Measurements from ENCODE around the gene ATXN1. TPM values are rescaled to one million over a fixed set of nuclear protein-coding genes. Genes with fewer than 3 reads are reported as not detected.

Gene ATXN1
- total RNA-seq, 1 donor, result 45.3 TPM

DNA sequence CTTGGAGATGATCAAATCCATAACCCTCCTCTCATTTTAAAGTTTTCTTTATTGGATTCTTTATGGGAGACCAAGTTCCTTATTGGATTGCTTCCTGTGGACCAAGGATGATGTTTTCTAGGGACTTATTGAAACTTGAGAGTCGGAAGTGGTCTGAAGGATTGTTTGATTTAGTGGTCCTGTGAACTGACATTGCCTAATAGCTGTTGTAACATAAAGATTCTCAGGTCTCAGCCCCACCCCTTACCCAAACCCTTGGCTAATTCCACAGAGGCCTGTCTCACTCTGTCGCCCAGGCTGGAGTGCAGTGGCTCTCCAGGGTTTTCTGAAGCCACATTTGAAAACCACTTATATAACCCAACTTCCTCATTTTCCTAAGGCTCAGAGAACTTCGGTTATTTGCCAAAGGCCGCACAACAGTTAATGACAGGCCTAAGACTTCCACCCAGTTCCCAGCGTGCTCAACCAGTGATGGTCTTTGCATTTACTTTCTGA lies 77.0 kb downstream of the ATXN1 start:
- TF ChIP-seq, protein P1, sequence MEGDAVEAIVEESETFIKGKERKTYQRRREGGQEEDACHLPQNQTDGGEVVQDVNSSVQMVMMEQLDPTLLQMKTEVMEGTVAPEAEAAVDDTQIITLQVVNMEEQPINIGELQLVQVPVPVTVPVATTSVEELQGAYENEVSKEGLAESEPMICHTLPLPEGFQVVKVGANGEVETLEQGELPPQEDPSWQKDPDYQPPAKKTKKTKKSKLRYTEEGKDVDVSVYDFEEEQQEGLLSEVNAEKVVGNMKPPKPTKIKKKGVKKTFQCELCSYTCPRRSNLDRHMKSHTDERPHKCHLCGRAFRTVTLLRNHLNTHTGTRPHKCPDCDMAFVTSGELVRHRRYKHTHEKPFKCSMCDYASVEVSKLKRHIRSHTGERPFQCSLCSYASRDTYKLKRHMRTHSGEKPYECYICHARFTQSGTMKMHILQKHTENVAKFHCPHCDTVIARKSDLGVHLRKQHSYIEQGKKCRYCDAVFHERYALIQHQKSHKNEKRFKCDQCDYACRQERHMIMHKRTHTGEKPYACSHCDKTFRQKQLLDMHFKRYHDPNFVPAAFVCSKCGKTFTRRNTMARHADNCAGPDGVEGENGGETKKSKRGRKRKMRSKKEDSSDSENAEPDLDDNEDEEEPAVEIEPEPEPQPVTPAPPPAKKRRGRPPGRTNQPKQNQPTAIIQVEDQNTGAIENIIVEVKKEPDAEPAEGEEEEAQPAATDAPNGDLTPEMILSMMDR (IDR thresholded peaks at IDR 0.05; ENCODE audit: insufficient read depth, low read depth, low read length), result no peak
- DNase-seq (ENCODE audit: low read depth), result peak; percentile 73
- H3K4me3 ChIP-seq (ENCODE audit: low read depth, low read length), result no peak overlapping the region

- TF ChIP-seq, protein P1 (IDR thresholded peaks at IDR 0.05; ENCODE audit: insufficient read depth, low read depth, low read length), result no peak
- peak; percentile 81 for DNase-seq (ENCODE audit: low read depth)
- H3K4me3 ChIP-seq (ENCODE audit: low read depth, low read length), result no peak overlapping the region
Measured at GRCh38 chr6:16683641-16684194, 77.5 kb downstream of the ATXN1 start.

DNA sequence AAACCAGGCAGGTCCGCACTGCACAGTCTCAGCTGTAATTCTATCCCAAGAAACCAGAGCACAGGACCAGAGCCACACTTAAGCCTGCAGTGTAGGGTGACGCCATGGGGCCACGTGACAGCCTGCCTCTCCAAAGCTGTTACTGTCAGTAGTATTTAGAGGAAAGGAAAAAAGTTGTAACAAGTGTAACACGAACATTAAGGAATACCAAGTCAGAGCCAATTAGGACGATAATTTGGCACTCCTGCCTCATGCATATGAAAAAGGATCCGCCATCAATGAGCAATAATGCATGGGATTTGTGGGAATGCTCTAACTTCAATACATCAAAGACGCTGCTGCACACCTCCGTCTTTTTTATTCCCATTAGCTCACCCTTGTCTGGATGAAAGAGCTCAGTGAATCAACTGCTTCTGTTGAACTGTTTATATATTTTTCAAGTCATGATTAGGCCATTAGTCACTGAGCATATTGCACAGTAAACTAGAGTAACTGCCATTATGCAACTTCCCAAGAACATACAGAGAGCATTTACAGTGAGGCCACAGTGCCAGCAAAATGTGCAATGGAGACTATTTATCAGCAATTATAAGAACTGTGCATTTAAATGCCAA lies 79.9 kb downstream of the ATXN1 start:
- TF ChIP-seq, protein P1 (IDR thresholded peaks at IDR 0.05; ENCODE audit: insufficient read depth, low read depth, low read length), result no peak
- peak; percentile 97 for DNase-seq (ENCODE audit: low read depth)
- no peak overlapping the region for H3K4me3 ChIP-seq (ENCODE audit: low read depth, low read length)

DNA sequence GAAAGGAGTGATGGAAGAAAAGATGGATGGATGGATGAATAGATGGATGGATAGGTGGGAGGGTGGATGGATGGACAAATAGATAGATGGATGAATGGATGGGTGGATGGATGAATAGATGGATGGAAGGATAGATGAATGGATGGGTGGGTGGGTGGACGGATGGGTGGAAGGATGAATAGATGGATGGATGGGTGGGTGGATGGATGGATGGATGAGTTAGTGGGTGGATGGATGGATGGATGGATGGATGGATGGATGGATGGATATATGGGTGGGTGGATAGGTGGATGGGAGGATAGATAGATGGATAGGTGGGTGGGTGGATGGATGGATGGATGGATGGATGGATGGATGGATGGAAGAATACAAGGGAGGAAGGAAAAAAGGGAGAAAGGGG lies 82.2 kb downstream of the ATXN1 start:
- no peak overlapping the region for H3K4me3 ChIP-seq (ENCODE audit: low read depth, low read length)
- TF ChIP-seq, protein P1 (IDR thresholded peaks at IDR 0.05; ENCODE audit: insufficient read depth, low read depth, low read length), result no peak
- no peak for DNase-seq (ENCODE audit: low read depth)

DNA sequence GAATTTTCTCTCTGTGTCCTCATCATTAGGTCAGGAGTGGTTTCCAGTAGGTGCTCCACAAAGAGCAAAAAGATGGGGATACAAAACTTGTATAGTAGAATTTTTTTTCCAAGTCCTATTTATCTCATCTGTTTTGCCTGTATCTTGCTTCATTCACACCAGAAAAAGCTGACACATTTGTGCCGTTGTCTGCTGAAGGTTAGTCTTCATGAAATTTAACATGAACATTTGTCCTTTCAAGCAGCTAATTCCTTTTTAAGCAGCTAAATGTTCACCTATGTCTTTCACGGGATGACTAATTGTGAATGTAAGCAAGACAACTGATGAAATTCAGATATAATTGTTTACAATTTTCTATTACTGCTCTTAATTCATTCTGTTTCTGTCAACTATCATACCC lies 83.8 kb downstream of the ATXN1 start:
- no peak for DNase-seq (ENCODE audit: low read depth)
- peak overlapping the region; percentile 17 for H3K4me3 ChIP-seq (ENCODE audit: low read depth, low read length)
- TF ChIP-seq, protein P1 (IDR thresholded peaks at IDR 0.05; ENCODE audit: insufficient read depth, low read depth, low read length), result no peak

DNA sequence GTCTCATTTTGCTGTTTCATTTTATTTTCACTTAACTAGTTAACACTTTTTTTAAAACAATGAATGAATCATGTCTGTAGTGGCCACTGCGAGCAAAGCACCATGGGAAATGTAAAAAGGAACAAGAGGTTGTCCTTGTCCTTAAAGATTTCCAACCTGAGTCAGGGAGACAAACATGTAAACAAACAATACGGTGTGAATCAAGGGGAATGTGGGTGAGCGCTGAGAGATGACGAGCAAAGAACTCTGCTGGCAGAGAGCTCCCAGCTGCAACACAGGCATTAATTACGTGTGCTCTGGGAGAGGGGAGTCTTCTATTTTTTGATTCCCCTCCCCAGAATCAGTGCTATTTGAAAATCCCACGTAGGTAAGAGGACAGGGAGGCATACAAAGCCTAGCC lies 84.3 kb downstream of the ATXN1 start:
- DNase-seq (ENCODE audit: low read depth), result peak; percentile 78
- TF ChIP-seq, protein P1 (IDR thresholded peaks at IDR 0.05; ENCODE audit: insufficient read depth, low read depth, low read length), result no peak
- H3K4me3 ChIP-seq (ENCODE audit: low read depth, low read length), result peak overlapping the region; percentile 17
